Activated CD8-positive, alpha-beta memory T cell treated with anti-CD3 and anti-CD28 coated beads, Interleukin-2, amount 50 U/mL, for 4 hours (primary cell): Measurements from ENCODE around the gene P2RX6.
"Not testable (repeated sequence)": the region's sequence is repeated elsewhere in the genome, so short reads cannot be mapped to it uniquely, and the experiment has no call there.

Experiments
- DNase-seq: peaks from one replicate; pipeline ENCODE4 v3.0.0-alpha.2; 2020

P2RX6 gene

DNA sequence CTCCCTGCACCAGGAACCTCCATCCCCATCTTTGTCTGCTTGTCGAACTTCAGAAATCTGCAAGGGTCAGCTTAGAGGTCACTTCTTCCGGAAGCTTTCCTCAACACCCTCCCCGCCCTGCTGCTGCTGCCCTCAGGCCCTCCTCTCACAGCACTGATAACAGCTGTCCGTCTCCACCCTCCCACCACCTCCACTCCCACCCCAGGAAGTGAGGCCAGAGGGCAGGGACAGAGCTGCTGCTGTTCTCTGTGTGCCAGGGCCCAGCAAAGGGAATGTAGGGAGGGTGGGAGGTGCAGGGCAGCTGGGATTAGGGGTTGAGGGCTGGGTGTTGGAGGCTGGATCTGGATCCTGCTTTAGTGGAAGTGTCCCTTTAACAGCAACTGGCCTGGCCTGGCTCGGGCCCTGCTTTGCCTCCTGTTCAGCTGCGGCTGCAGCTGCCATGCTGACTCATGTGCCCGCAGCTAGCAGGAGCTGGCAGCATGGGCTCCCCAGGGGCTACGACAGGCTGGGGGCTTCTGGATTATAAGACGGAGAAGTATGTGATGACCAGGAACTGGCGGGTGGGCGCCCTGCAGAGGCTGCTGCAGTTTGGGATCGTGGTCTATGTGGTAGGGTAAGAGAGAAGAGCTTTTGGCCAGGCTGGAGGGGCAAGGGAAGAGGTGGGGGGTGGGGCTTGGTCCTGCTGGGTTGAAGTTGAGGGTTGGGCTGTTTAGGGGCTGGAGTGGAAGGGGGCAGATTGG lies at the start of gene P2RX6:
Gene P2RX6, plus strand, starts transcription at position 440 of the 740 bp plus-strand sequence. Its CDS starts 10 bp downstream, at position 450.
- no peak for DNase-seq

- DNase-seq = no peak
Observed at GRCh38 chr22:20965888-20966855, 48.8 kb upstream of the P2RX6 start.

DNA sequence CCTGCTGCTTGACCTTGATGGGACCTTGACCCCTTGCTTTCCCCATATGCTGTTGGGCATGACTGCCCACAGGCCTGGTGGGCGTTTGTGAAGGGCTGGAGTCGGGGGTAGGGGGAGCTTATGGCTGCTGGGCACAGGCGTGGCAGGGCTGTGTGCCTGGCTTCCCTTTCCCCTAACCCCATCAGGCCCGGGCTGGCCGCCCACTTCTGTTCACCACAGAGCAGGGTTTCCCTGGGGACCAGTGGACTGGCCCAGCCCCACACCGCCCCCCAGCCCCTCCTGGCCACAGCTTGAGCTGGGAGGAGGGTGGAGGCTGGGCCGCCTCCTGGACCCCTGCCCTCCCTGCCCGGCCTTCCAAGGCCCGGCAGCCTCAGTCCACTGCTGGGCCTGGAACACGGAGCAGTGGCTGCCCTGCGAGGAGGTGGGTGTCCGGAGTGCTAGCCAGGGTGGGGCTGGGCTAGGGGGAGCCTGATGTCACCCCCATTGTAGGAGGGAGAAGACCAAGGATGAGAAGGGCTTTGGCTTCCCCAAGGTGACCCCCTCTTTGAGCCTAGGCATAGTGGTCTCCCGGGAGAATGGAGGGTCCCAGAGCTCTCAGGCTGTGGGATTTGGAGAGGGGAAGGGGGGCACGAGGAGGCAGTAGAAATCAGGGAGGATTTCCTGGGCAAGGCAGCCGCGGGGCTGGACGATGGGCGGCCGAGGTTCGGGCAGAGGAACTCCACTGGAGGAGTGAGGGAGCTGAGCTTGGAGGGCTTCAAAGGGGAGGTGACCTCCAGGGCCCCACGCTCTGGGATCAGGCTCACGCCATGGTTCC lies 47.9 kb upstream of the P2RX6 start, which contains the start of gene AIFM3:
Gene AIFM3, plus strand, starts transcription at position 373 of the 814 bp plus-strand sequence. CDS start 690 bp downstream, outside the sequence.
- no peak for DNase-seq

GRCh38 chr22:20967697-20968211 lies 47.2 kb upstream of the P2RX6 start:
- no peak for DNase-seq

- DNase-seq = no peak
Observed at GRCh38 chr22:20968281-20968977, 46.5 kb upstream of the P2RX6 start.

- no peak for DNase-seq
Observed at GRCh38 chr22:20970939-20971657, 43.9 kb upstream of the P2RX6 start.

- DNase-seq = not testable (repeated sequence)
Observed at GRCh38 chr22:20972014-20972694, 42.8 kb upstream of the P2RX6 start.

- DNase-seq = no peak
Observed at GRCh38 chr22:20972933-20973577, 41.9 kb upstream of the P2RX6 start.

DNA sequence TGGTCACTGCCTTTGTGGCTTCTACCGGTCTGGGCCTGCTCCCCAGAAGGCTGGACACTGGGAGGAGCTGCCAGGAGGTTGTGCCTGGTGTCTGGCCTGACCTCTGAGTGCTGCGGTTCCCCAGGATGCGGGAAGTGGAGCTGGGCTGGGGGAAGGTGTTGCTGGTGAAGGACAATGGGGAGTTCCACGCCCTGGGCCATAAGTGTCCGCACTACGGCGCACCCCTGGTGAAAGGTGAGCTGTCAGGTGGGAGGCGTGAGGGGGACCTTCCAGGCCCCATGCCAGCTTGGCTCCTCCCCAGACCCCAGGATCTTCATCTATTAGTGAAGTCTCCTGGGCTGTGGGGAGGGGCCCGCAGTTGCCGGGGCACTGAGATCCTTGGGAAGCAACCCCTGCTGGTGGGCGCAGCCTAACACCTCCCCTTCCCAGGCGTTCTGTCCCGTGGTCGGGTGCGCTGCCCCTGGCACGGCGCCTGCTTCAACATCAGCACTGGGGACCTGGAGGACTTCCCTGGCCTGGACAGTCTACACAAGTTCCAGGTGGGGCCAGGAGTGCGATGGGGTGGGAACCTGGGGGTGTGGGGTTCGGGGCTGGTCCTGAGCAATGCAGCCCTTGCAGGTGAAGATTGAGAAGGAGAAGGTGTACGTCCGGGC lies 41.2 kb upstream of the P2RX6 start:
- DNase-seq = no peak

- no peak for DNase-seq
Observed at GRCh38 chr22:20974336-20974955, 40.5 kb upstream of the P2RX6 start.

- DNase-seq = no peak
Observed at GRCh38 chr22:20975541-20976290, 39.2 kb upstream of the P2RX6 start.

GRCh38 chr22:20976291-20976877 lies 38.6 kb upstream of the P2RX6 start:
- DNase-seq = no peak

- no peak for DNase-seq
Observed at GRCh38 chr22:20977019-20977418, 37.9 kb upstream of the P2RX6 start.

- DNase-seq = no peak
Observed at GRCh38 chr22:20977516-20978170, 37.3 kb upstream of the P2RX6 start.

- no peak for DNase-seq
Observed at GRCh38 chr22:20978419-20978818, 36.5 kb upstream of the P2RX6 start.

- peak; percentile 56 for DNase-seq
Observed at GRCh38 chr22:20979243-20979809, 35.6 kb upstream of the P2RX6 start.

DNA sequence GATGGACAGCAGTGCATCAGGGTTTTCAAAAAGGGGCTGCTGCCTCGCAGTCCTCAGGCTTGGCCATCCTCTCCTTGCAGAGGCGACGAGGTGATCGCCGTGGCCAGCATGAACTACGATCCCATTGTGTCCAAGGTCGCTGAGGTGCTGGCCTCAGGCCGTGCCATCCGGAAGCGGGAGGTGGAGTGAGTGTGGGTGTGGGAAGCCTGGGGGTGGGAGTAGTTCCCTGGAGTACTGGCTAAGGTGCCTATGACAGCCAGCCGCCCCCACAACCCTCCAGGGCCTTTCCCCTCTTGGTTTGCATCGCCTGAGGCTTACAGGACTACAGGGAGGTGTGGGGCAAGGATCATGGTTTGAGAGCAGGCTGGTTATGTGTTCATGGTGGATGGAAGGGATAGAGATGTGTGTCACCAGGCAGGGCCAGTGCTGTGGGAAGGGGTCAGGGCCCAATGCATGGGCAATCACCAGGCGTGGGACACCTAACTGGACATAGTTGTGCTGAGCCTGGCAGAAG lies 35.0 kb upstream of the P2RX6 start:
- DNase-seq = no peak
